Panc1 (cell line): ENCODE measurements around the gene DOCK1. TPM values are rescaled to one million over a fixed set of nuclear protein-coding genes. Genes with fewer than 3 reads are reported as not detected.

Experiments
- ATAC-seq: fragments of 200-7000 bp; cut with Tn5 transposase; 2 replicates; pipeline ENCODE4 v1.9.1; 2020; ENCODE audit warnings: mild to moderate bottlenecking, moderate library complexity
- BruUV-seq: library from RNA; stranded (reverse); fragments of 400-500 nt; replicated peaks from 2 replicates; lab custom pipeline; 2021; lab: Mats Ljungman, UMichigan
- CTCF ChIA-PET: fragments of 300-600 bp; sonication (Branson Sonifier 250); formaldehyde crosslinking; loops from one replicate; lab custom pipeline; 2022; ENCODE audit warnings: antibody characterized with exemption; lab: Charles Lee
- POLR2A ChIA-PET: fragments of 300-600 bp; sonication (Branson Sonifier 250); formaldehyde crosslinking; loops from one replicate; lab custom pipeline; 2022; ENCODE audit warnings: antibody characterized with exemption; lab: Charles Lee
- DNase-seq: peaks from one replicate; pipeline ENCODE4 v3.0.0-alpha.2; 2010; ENCODE audit warnings: low read depth, low spot score
- H3K27ac ChIP-seq: 2 replicates; pipeline ENCODE4 v1.5.1; 2011; ENCODE audit warnings: mild to moderate bottlenecking, low read length, inconsistent platforms
- H3K27me3 ChIP-seq: fragments of 200-500 bp; sonication (Bioruptor generic); 2 replicates; pipeline ENCODE4 v1.6.0; 2014; ENCODE audit warnings: low read length, inconsistent platforms; ENCODE audit not compliant: control insufficient read depth, insufficient read depth
- H3K36me3 ChIP-seq: fragments of 200-500 bp; sonication (Bioruptor generic); 2 replicates; pipeline ENCODE4 v1.5.1; 2014; ENCODE audit warnings: inconsistent platforms, mild to moderate bottlenecking, low read length, moderate library complexity; ENCODE audit not compliant: control insufficient read depth, insufficient read depth
- H3K4me1 ChIP-seq: 2 replicates; pipeline ENCODE4 v1.5.1; 2011; ENCODE audit warnings: inconsistent platforms, mild to moderate bottlenecking, low read length, moderate library complexity; ENCODE audit not compliant: control insufficient read depth, insufficient read depth
- H3K4me3 ChIP-seq, 2 experiments: 2 replicates each; pipeline ENCODE4 v1.5.1; 2011 to 2012; ENCODE audit warnings: low read depth in 2 of 2, low read length in 2 of 2, mild to moderate bottlenecking in 2 of 2, inconsistent platforms in 1 of 2, moderate library complexity in 1 of 2
- H3K9me3 ChIP-seq: fragments of 200-500 bp; sonication (Bioruptor generic); 2 replicates; pipeline ENCODE4 v1.5.1; 2014; ENCODE audit warnings: low read depth, mild to moderate bottlenecking, inconsistent platforms, low read length, moderate library complexity; ENCODE audit not compliant: control insufficient read depth, insufficient read depth
- POLR2AphosphoS5 ChIP-seq: IDR thresholded peaks from 2 replicates; pipeline ENCODE4 v1.6.1; 2012; ENCODE audit warnings: mild to moderate bottlenecking, low read depth, low read length, moderate library complexity
- REST ChIP-seq, 2 experiments: IDR thresholded peaks; 2 replicates each; pipeline ENCODE4 v1.6.1; 2011 to 2012; ENCODE audit warnings: low read depth in 2 of 2, control low read depth in 1 of 2, low read length in 1 of 2, mild to moderate bottlenecking in 1 of 2, moderate library complexity in 1 of 2; ENCODE audit not compliant: insufficient read depth in 1 of 2
- SIN3A ChIP-seq: IDR thresholded peaks from 2 replicates; pipeline ENCODE4 v1.6.1; 2012; ENCODE audit warnings: low read depth, mild to moderate bottlenecking, low read length, moderate library complexity, borderline replicate concordance; ENCODE audit not compliant: insufficient read depth
- TCF7L2 ChIP-seq: IDR thresholded peaks from 2 replicates; pipeline ENCODE4 v1.6.1; 2011; ENCODE audit warnings: mild to moderate bottlenecking, low read depth, low read length, inconsistent platforms
- in situ Hi-C: cut with HindIII; loops from 2 replicates; pipeline ENCODE4 v1.10.0; 2016; ENCODE audit warnings: low sequenced_read_pairs, low pct_unique_long_range_greater_than_20kb
- intact Hi-C: fragments of 100-400 bp; cut with micrococcal nuclease; formaldehyde crosslinking; loops from one replicate; pipeline ENCODE4 v1.10.0; 2022; ENCODE audit not compliant: unreplicated experiment
- total RNA-seq: library from RNA; stranded (reverse); gene quantifications from one replicate; pipeline ENCODE4 v1.2.1, GENCODE V29; 2021; ENCODE audit not compliant: unreplicated experiment
- TF ChIP-seq, protein P1 (sequence below): fragments of 450-650 bp; IDR thresholded peaks from 2 replicates; pipeline ENCODE4 v1.5.1; 2017; ENCODE audit warnings: mild to moderate bottlenecking

The DOCK1 gene
- total RNA-seq, 1 experiment from 2014 or later: 67.6 TPM

- H3K27me3 ChIP-seq: no peaks in the 10 kb centered on the region
- no peaks in the 10 kb centered on the region for H3K4me1 ChIP-seq
- no peak overlapping the region for H3K27ac ChIP-seq
- no peaks in the 10 kb centered on the region for H3K36me3 ChIP-seq
- H3K4me3 ChIP-seq: no peak overlapping the region
- no peaks in the 10 kb centered on the region for H3K9me3 ChIP-seq
- no TSS peak for BruUV-seq
- ChIA-PET POLR2A (no interaction called here), CTCF (no interaction called here)
- no peak for DNase-seq
- ATAC-seq: no peak
- in situ Hi-C loops (no loop called here), intact Hi-C loops (no loop called here)
- TF ChIP-seq TCF7L2 (no peak), POLR2AphosphoS5 (no peak), REST (IDR thresholded peaks at IDR 0.05; ENCODE audit: insufficient read depth in 1 of 2, low read depth in 2 of 2, low read length in 1 of 2) (no peak), SIN3A (no peak)
- TF ChIP-seq, protein P1, sequence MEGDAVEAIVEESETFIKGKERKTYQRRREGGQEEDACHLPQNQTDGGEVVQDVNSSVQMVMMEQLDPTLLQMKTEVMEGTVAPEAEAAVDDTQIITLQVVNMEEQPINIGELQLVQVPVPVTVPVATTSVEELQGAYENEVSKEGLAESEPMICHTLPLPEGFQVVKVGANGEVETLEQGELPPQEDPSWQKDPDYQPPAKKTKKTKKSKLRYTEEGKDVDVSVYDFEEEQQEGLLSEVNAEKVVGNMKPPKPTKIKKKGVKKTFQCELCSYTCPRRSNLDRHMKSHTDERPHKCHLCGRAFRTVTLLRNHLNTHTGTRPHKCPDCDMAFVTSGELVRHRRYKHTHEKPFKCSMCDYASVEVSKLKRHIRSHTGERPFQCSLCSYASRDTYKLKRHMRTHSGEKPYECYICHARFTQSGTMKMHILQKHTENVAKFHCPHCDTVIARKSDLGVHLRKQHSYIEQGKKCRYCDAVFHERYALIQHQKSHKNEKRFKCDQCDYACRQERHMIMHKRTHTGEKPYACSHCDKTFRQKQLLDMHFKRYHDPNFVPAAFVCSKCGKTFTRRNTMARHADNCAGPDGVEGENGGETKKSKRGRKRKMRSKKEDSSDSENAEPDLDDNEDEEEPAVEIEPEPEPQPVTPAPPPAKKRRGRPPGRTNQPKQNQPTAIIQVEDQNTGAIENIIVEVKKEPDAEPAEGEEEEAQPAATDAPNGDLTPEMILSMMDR: no peak
Observed at GRCh38 chr10:127435246-127435645, 530.0 kb downstream of the DOCK1 start.

- no peak for ATAC-seq
- no peaks in the 10 kb centered on the region for H3K9me3 ChIP-seq
- H3K27ac ChIP-seq: no peak overlapping the region
- CTCF ChIA-PET: no interaction called here
- no peaks in the 10 kb centered on the region for H3K27me3 ChIP-seq
- in situ Hi-C loops (no loop called here), intact Hi-C loops (no loop called here)
- no peaks in the 10 kb centered on the region for H3K36me3 ChIP-seq
- H3K4me3 ChIP-seq: no peak overlapping the region
- no peak for DNase-seq
- no peak for TF ChIP-seq REST (IDR thresholded peaks at IDR 0.05; ENCODE audit: insufficient read depth in 1 of 2, low read depth in 2 of 2, low read length in 1 of 2)
- no peak for TF ChIP-seq POLR2AphosphoS5
- no peak for TF ChIP-seq SIN3A
- TF ChIP-seq, protein P1: no peak
- TF ChIP-seq TCF7L2: no peak
- POLR2A ChIA-PET: no interaction called here
- no peaks in the 10 kb centered on the region for H3K4me1 ChIP-seq
- BruUV-seq: no TSS peak
Observed at GRCh38 chr10:127440371-127440770, 535.1 kb downstream of the DOCK1 start.
